ENCODE data around the gene COL4A5. TPM values are rescaled to one million over a fixed set of nuclear protein-coding genes. Genes with fewer than 3 reads are reported as not detected.
A peak's percentile ranks its signal among the peaks of the same experiment; 100 is the strongest.

COL4A5 gene
- polyA plus RNA-seq, 4 donors: 1.8 to 16.6 TPM; not detected in 2

DNA sequence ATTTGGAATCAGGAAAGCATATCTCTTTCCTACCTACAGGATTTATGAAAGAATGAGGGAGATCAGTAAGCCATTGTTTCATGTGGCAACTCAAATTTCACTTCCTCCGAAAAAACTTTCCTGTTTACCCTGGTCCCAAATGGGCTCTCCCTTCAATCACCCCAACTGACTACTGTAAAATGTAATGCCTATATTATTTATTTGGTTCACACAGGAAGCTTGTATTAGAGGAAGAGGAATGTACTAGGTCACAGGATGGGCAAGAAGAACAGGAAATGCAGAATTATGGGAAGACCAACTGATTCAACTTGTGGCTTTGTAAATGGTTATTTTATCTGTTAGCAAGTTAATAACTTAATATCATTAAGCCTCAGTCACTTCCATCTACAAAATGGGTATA, 24.5 kb upstream of the COL4A5 start:
- Histone ChIP-seq H3K4me3 (ENCODE audit: low read depth in 1 of 3, low read length in 3 of 3) (no peak overlapping the region), H3K27me3 (ENCODE audit: control insufficient read depth in 3 of 3, insufficient read depth in 3 of 3, low read length in 3 of 3) (no peaks in the 10 kb centered on the region), H3K36me3 (ENCODE audit: control insufficient read depth in 3 of 3, insufficient read depth in 2 of 3, low read depth in 1 of 3, low read length in 3 of 3) (no peaks in the 10 kb centered on the region), H3K9me3 (ENCODE audit: control insufficient read depth in 2 of 2, insufficient read depth in 1 of 2, low read depth in 1 of 2, low read length in 1 of 2) (no peaks in the 10 kb centered on the region), H3K4me1 (ENCODE audit: control insufficient read depth in 3 of 3, insufficient read depth in 2 of 3, low read depth in 1 of 3, low read length in 2 of 3) (no peaks in the 10 kb centered on the region), H3K27ac (ENCODE audit: low read depth in 1 of 3, low read length in 2 of 3) (no peak overlapping the region)
- FAIRE-seq (no peak), DNase-seq (no peak)
- 63 to 89% (median 82%) methylated on average over 1 of the region's 1 CpG for WGBS, 3 donors

DNA sequence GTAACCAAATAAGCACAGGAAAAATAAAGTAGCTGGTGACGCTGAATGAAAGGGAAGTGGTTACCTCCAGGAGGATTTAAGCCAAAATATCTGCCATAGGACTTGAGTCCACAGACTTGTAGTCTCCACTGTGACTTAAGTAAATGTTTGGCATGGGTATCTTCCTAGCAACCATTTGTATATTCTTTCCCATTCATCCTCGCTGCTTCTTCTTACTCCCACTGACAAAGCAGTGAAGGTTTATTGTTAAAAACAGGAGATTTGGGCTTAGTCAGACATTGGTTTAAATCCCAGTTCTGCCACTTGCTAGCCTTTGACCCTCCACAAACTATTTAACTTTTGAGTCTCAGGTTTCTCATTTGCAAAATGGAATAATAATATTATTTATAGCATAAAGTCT, 23.7 kb upstream of the COL4A5 start:
- FAIRE-seq (no peak), DNase-seq (no peak)
- no peak overlapping the region for H3K27ac ChIP-seq (ENCODE audit: low read depth in 1 of 3, low read length in 2 of 3)
- H3K27me3 ChIP-seq (ENCODE audit: control insufficient read depth in 3 of 3, insufficient read depth in 3 of 3, low read length in 3 of 3): no peaks in the 10 kb centered on the region
- no peak overlapping the region for H3K4me3 ChIP-seq (ENCODE audit: low read depth in 1 of 3, low read length in 3 of 3)
- 40 to 70% (median 47%) methylated on average over 2 of the region's 2 CpGs for WGBS, 3 donors
- no peaks in the 10 kb centered on the region for H3K9me3 ChIP-seq (ENCODE audit: control insufficient read depth in 2 of 2, insufficient read depth in 1 of 2, low read depth in 1 of 2, low read length in 1 of 2)
- no peaks in the 10 kb centered on the region for H3K4me1 ChIP-seq (ENCODE audit: control insufficient read depth in 3 of 3, insufficient read depth in 2 of 3, low read depth in 1 of 3, low read length in 2 of 3)
- H3K36me3 ChIP-seq (ENCODE audit: control insufficient read depth in 3 of 3, insufficient read depth in 2 of 3, low read depth in 1 of 3, low read length in 3 of 3): no peaks in the 10 kb centered on the region

DNA sequence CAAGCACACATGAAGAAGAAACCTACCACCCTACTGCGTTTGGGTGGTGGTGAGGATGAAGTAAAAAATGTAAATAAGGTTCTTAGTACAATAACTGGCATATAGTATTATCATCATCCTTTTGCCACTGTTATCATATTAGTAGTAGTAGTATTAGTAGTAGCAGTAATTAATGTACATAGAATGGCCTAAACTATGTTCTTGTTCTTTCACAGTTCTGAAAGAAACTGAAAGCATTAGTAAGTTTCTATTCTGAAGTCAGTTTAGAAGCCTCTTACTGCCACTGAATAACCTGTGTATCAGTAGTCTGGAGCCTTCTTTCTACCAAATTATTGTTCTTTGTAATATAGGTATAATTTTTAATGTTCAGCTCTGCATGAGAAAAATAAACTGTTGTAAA, 22.4 kb upstream of the COL4A5 start:
- WGBS, 3 donors: 40 to 43% (median 42%) methylated on average over 1 of the region's 1 CpG
- no peak for FAIRE-seq
- no peak for DNase-seq

DNA sequence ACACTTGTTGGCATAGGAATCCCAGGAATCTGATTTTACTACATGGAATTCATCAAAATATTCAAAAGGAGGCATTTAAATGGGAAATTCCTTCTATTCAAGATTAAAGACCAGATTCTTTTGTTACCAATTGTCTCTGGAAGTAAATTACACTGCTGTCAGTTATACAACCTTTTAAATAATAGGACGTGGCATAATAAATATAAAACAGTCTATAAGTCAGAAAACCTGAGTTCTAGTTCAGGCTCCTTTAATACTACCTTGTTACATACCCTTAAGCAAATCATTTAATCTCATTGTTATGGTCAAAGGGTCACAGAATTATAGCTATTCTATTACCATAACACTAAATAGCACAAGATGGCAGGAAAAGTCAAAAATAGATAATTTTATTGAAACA, 20.2 kb upstream of the COL4A5 start:
- FAIRE-seq: no peak
- H3K4me3 ChIP-seq (ENCODE audit: low read depth in 1 of 3, low read length in 3 of 3): no peak overlapping the region
- no peak for DNase-seq
- H3K27me3 ChIP-seq (ENCODE audit: control insufficient read depth in 3 of 3, insufficient read depth in 3 of 3, low read length in 3 of 3): no peaks in the 10 kb centered on the region
- no peaks in the 10 kb centered on the region for H3K36me3 ChIP-seq (ENCODE audit: control insufficient read depth in 3 of 3, insufficient read depth in 2 of 3, low read depth in 1 of 3, low read length in 3 of 3)
- H3K9me3 ChIP-seq (ENCODE audit: control insufficient read depth in 2 of 2, insufficient read depth in 1 of 2, low read depth in 1 of 2, low read length in 1 of 2): no peaks in the 10 kb centered on the region
- H3K4me1 ChIP-seq (ENCODE audit: control insufficient read depth in 3 of 3, insufficient read depth in 2 of 3, low read depth in 1 of 3, low read length in 2 of 3): no peaks in the 10 kb centered on the region
- WGBS, 3 donors: 28 to 64% (median 61%) methylated on average over 1 of the region's 1 CpG
- no peak overlapping the region for H3K27ac ChIP-seq (ENCODE audit: low read depth in 1 of 3, low read length in 2 of 3)

More for the DNA sequence above, 22.4 kb upstream of the COL4A5 start:
- Histone ChIP-seq H3K4me3 (ENCODE audit: low read depth in 1 of 3, low read length in 3 of 3) (no peak overlapping the region), H3K9me3 (ENCODE audit: control insufficient read depth in 2 of 2, insufficient read depth in 1 of 2, low read depth in 1 of 2, low read length in 1 of 2) (no peaks in the 10 kb centered on the region), H3K27me3 (ENCODE audit: control insufficient read depth in 3 of 3, insufficient read depth in 3 of 3, low read length in 3 of 3) (no peaks in the 10 kb centered on the region), H3K27ac (ENCODE audit: low read depth in 1 of 3, low read length in 2 of 3) (no peak overlapping the region), H3K36me3 (ENCODE audit: control insufficient read depth in 3 of 3, insufficient read depth in 2 of 3, low read depth in 1 of 3, low read length in 3 of 3) (no peaks in the 10 kb centered on the region), H3K4me1 (ENCODE audit: control insufficient read depth in 3 of 3, insufficient read depth in 2 of 3, low read depth in 1 of 3, low read length in 2 of 3) (no peaks in the 10 kb centered on the region)

DNA sequence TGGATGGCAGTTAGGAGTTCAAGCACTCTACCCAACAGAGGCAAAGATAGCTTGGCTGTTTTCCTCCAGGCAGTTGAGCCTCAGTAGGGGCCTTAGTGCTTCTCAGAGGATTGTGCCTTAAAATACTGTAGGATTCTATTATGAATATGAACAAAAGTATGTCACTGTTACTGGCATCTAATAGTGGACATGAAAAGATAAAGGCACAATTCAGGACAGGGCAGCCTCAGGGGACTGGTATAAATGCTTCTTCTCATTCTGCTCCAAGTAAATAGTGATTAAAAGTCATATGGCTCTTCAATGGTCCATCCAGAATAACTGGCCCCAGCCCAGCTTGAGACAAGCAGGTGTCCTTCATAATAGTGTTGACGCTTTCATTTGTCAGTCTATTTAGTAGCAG, 19.2 kb upstream of the COL4A5 start:
- FAIRE-seq (no peak), DNase-seq (no peak)
- 63 to 94% (median 89%) methylated on average over 1 of the region's 1 CpG for whole genome bisulfite sequencing, 3 donors
- H3K4me1 ChIP-seq (ENCODE audit: control insufficient read depth in 3 of 3, insufficient read depth in 2 of 3, low read depth in 1 of 3, low read length in 2 of 3): no peaks in the 10 kb centered on the region
- H3K4me3 ChIP-seq (ENCODE audit: low read depth in 1 of 3, low read length in 3 of 3): no peak overlapping the region
- no peak overlapping the region for H3K27ac ChIP-seq (ENCODE audit: low read depth in 1 of 3, low read length in 2 of 3)
- H3K36me3 ChIP-seq (ENCODE audit: control insufficient read depth in 3 of 3, insufficient read depth in 2 of 3, low read depth in 1 of 3, low read length in 3 of 3): no peaks in the 10 kb centered on the region
- no peaks in the 10 kb centered on the region for H3K9me3 ChIP-seq (ENCODE audit: control insufficient read depth in 2 of 2, insufficient read depth in 1 of 2, low read depth in 1 of 2, low read length in 1 of 2)
- no peaks in the 10 kb centered on the region for H3K27me3 ChIP-seq (ENCODE audit: control insufficient read depth in 3 of 3, insufficient read depth in 3 of 3, low read length in 3 of 3)

DNA sequence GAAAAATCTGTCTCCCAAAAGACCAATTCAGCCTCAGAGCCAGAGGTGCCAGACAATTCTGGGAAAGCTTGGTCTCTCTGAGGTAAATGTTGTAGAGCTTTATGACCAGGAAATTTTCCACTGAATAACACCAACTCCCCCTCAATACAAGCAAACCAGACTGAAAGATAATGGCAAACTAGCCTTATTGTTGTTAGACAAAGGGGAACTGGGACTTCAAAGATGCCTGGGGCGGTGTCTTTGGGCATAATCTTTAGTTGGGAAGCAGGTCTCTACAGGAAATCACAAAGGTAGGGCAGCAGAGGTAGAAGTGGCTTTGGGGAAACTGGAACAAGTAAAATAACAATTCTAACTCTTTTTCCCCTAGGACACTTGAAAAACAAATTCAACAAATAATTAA, 13.4 kb upstream of the COL4A5 start:
- H3K27me3 ChIP-seq (ENCODE audit: control insufficient read depth in 3 of 3, insufficient read depth in 3 of 3, low read length in 3 of 3): no peaks in the 10 kb centered on the region
- FAIRE-seq (no peak), DNase-seq (no peak)
- no peaks in the 10 kb centered on the region for H3K9me3 ChIP-seq (ENCODE audit: control insufficient read depth in 2 of 2, insufficient read depth in 1 of 2, low read depth in 1 of 2, low read length in 1 of 2)
- no peaks in the 10 kb centered on the region for H3K4me1 ChIP-seq (ENCODE audit: control insufficient read depth in 3 of 3, insufficient read depth in 2 of 3, low read depth in 1 of 3, low read length in 2 of 3)
- H3K27ac ChIP-seq (ENCODE audit: low read depth in 1 of 3, low read length in 2 of 3): no peak overlapping the region
- H3K36me3 ChIP-seq (ENCODE audit: control insufficient read depth in 3 of 3, insufficient read depth in 2 of 3, low read depth in 1 of 3, low read length in 3 of 3): no peaks in the 10 kb centered on the region
- H3K4me3 ChIP-seq (ENCODE audit: low read depth in 1 of 3, low read length in 3 of 3): no peak overlapping the region
- 15 to 50% (median 25%) methylated on average over 1 of the region's 1 CpG for WGBS, 3 donors

DNA sequence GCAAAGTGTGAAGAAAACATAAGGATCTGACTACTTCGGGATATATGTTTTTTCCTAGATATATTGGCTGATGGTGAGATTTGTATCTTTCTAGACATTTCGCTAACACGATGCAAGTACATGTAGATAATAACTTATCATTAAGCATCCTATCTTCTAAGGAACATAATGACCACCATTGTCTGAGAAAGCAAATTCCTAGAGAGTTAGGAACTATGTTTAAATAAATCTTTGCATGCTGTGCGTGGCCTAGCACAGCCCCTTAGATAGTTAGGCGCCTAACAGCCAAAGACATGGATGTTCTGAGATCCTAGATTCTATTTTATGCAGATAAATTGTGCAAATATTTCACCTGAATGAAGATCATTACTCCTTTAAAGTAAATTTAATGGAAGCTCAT, 4.4 kb upstream of the COL4A5 start:
- no peak for DNase-seq
- H3K4me3 ChIP-seq (ENCODE audit: low read depth in 1 of 3, low read length in 3 of 3): no peak overlapping the region
- no peaks in the 10 kb centered on the region for H3K36me3 ChIP-seq (ENCODE audit: control insufficient read depth in 3 of 3, insufficient read depth in 2 of 3, low read depth in 1 of 3, low read length in 3 of 3)
- no peak for FAIRE-seq
- no peaks in the 10 kb centered on the region for H3K4me1 ChIP-seq (ENCODE audit: control insufficient read depth in 3 of 3, insufficient read depth in 2 of 3, low read depth in 1 of 3, low read length in 2 of 3)
- H3K27me3 ChIP-seq (ENCODE audit: control insufficient read depth in 3 of 3, insufficient read depth in 3 of 3, low read length in 3 of 3): peaks cover 0 to 12% (median 0%) of the 10 kb centered on the region in 3 donors
- WGBS, 3 donors: 68 to 81% (median 79%) methylated on average over 5 of the region's 5 CpGs
- no peaks in the 10 kb centered on the region for H3K9me3 ChIP-seq (ENCODE audit: control insufficient read depth in 2 of 2, insufficient read depth in 1 of 2, low read depth in 1 of 2, low read length in 1 of 2)
- H3K27ac ChIP-seq (ENCODE audit: low read depth in 1 of 3, low read length in 2 of 3): no peak overlapping the region

DNA sequence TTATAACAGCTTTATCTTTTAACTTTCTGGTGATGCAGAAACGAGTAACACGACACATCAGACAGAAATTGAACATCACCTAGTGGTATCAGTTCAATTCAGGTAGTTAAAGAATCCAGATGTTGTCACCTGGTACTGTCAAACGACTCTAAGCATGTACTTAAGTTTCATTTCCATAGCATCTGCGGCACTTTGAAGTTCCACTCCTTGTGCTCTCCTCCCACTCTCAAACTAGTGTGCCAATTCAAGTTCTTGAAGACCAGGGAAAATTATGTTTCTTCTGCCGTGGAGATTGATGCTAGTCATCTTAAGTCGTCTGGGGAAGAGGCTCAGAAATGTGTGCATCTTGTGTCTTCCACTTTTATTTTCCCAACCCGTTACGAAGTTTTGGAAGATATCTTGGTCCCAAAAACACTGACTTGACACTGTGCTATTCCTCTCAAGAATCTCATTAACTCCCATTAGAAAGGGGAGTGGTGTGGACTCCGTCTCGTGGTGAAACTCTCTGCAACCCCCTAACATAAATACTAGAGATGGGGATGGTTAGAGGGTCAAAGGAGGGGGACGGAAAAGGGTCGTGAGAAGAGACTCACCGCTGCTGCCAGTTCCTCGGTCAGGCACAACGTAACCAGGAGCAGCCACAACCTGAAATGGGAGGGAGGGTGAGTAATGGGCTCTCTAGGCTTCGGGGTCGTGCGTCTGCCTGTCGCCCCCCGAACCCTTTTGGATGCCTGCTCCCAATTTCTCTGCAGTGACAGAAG, 2.1 kb upstream of the COL4A5 start:
- Histone ChIP-seq H3K27ac (ENCODE audit: low read depth in 1 of 3, low read length in 2 of 3) (no peak overlapping the region), H3K4me3 (ENCODE audit: low read depth in 1 of 3, low read length in 3 of 3) (peak overlapping the region in 1 of 3 donors; percentile 40)
- FAIRE-seq: no peak

More for the DNA sequence above, 2.1 kb upstream of the COL4A5 start:
- Histone ChIP-seq H3K36me3 (ENCODE audit: control insufficient read depth in 3 of 3, insufficient read depth in 2 of 3, low read depth in 1 of 3, low read length in 3 of 3) (no peaks in the 10 kb centered on the region), H3K4me1 (ENCODE audit: control insufficient read depth in 3 of 3, insufficient read depth in 2 of 3, low read depth in 1 of 3, low read length in 2 of 3) (no peaks in the 10 kb centered on the region), H3K9me3 (ENCODE audit: control insufficient read depth in 2 of 2, insufficient read depth in 1 of 2, low read depth in 1 of 2, low read length in 1 of 2) (no peaks in the 10 kb centered on the region), H3K27me3 (ENCODE audit: control insufficient read depth in 3 of 3, insufficient read depth in 3 of 3, low read length in 3 of 3) (peaks cover 0 to 12% (median 0%) of the 10 kb centered on the region in 3 donors)
- peak in 1 of 2 donors; percentile 1 for DNase-seq
- WGBS, 3 donors: 13 to 32% (median 14%) methylated on average over 20 of the region's 20 CpGs

Data from small intestine (tissue), 7 donors.